Panc1 (cell line): ENCODE results near the gene TEKT4. TPM values are rescaled to one million over a fixed set of nuclear protein-coding genes. Genes with fewer than 3 reads are reported as not detected.
A peak's percentile ranks its signal among the peaks of the same experiment; 100 is the strongest.
"Not testable (repeated sequence)": the region's sequence is repeated elsewhere in the genome, so short reads cannot be mapped to it uniquely, and the experiment has no call there.

Source experiments
- ATAC-seq: fragments of 200-7000 bp; cut with Tn5 transposase; 2 replicates; pipeline ENCODE4 v1.9.1; 2020; ENCODE audit warnings: mild to moderate bottlenecking, moderate library complexity
- BruUV-seq: library from RNA; stranded (reverse); fragments of 400-500 nt; replicated peaks from 2 replicates; lab custom pipeline; 2021; lab: Mats Ljungman, UMichigan
- CTCF ChIA-PET: fragments of 300-600 bp; sonication (Branson Sonifier 250); formaldehyde crosslinking; loops from one replicate; lab custom pipeline; 2022; ENCODE audit warnings: antibody characterized with exemption; lab: Charles Lee
- POLR2A ChIA-PET: fragments of 300-600 bp; sonication (Branson Sonifier 250); formaldehyde crosslinking; loops from one replicate; lab custom pipeline; 2022; ENCODE audit warnings: antibody characterized with exemption; lab: Charles Lee
- DNase-seq: peaks from one replicate; pipeline ENCODE4 v3.0.0-alpha.2; 2010; ENCODE audit warnings: low read depth, low spot score
- H3K27ac ChIP-seq: 2 replicates; pipeline ENCODE4 v1.5.1; 2011; ENCODE audit warnings: mild to moderate bottlenecking, low read length, inconsistent platforms
- H3K27me3 ChIP-seq: fragments of 200-500 bp; sonication (Bioruptor generic); 2 replicates; pipeline ENCODE4 v1.6.0; 2014; ENCODE audit warnings: low read length, inconsistent platforms; ENCODE audit not compliant: control insufficient read depth, insufficient read depth
- H3K36me3 ChIP-seq: fragments of 200-500 bp; sonication (Bioruptor generic); 2 replicates; pipeline ENCODE4 v1.5.1; 2014; ENCODE audit warnings: inconsistent platforms, mild to moderate bottlenecking, low read length, moderate library complexity; ENCODE audit not compliant: control insufficient read depth, insufficient read depth
- H3K4me1 ChIP-seq: 2 replicates; pipeline ENCODE4 v1.5.1; 2011; ENCODE audit warnings: inconsistent platforms, mild to moderate bottlenecking, low read length, moderate library complexity; ENCODE audit not compliant: control insufficient read depth, insufficient read depth
- H3K4me3 ChIP-seq, 2 experiments: 2 replicates each; pipeline ENCODE4 v1.5.1; 2011 to 2012; ENCODE audit warnings: low read depth in 2 of 2, low read length in 2 of 2, mild to moderate bottlenecking in 2 of 2, inconsistent platforms in 1 of 2, moderate library complexity in 1 of 2
- H3K9me3 ChIP-seq: fragments of 200-500 bp; sonication (Bioruptor generic); 2 replicates; pipeline ENCODE4 v1.5.1; 2014; ENCODE audit warnings: low read depth, mild to moderate bottlenecking, inconsistent platforms, low read length, moderate library complexity; ENCODE audit not compliant: control insufficient read depth, insufficient read depth
- REST ChIP-seq, 2 experiments: IDR thresholded peaks; 2 replicates each; pipeline ENCODE4 v1.6.1; 2011 to 2012; ENCODE audit warnings: low read depth in 2 of 2, control low read depth in 1 of 2, low read length in 1 of 2, mild to moderate bottlenecking in 1 of 2, moderate library complexity in 1 of 2; ENCODE audit not compliant: insufficient read depth in 1 of 2
- in situ Hi-C: cut with HindIII; loops from 2 replicates; pipeline ENCODE4 v1.10.0; 2016; ENCODE audit warnings: low sequenced_read_pairs, low pct_unique_long_range_greater_than_20kb
- intact Hi-C: fragments of 100-400 bp; cut with micrococcal nuclease; formaldehyde crosslinking; loops from one replicate; pipeline ENCODE4 v1.10.0; 2022; ENCODE audit not compliant: unreplicated experiment
- total RNA-seq: library from RNA; stranded (reverse); gene quantifications from one replicate; pipeline ENCODE4 v1.2.1, GENCODE V29; 2021; ENCODE audit not compliant: unreplicated experiment

TEKT4 gene
- total RNA-seq, 1 experiment from 2014 or later, result 0.26 TPM

GRCh38 chr2:94924999-94925398, 53.8 kb downstream of the TEKT4 start:
- H3K4me1 ChIP-seq, BruUV-seq, H3K27ac ChIP-seq, in situ Hi-C loops, DNase-seq, POLR2A ChIA-PET, CTCF ChIA-PET, H3K27me3 ChIP-seq, H3K4me3 ChIP-seq, H3K36me3 ChIP-seq, intact Hi-C loops, ATAC-seq, H3K9me3 ChIP-seq: not testable (repeated sequence)
- peak; percentile 47 to 74; a peak in 3 of 4 replicates for TF ChIP-seq REST (IDR thresholded peaks at IDR 0.05; ENCODE audit: insufficient read depth in 1 of 2, low read depth in 2 of 2, low read length in 1 of 2)

Other genes starting within 250 kb of the TEKT4 start
- gene MAL, start 154.3 kb downstream of the TEKT4 start, total RNA-seq, result 1.3 TPM